HG02943 (cell line): Measurements from ENCODE around the gene PRR16.
"Not testable (repeated sequence)": the region's sequence is repeated elsewhere in the genome, so short reads cannot be mapped to it uniquely, and the experiment has no call there.

Experiments
- ATAC-seq: cut with Tn5 transposase; IDR thresholded peaks from one replicate; pipeline ENCODE4 v1.9.1; 2021; ENCODE audit warnings: mild to moderate bottlenecking, low read depth, moderate library complexity; ENCODE audit not compliant: unreplicated experiment

The PRR16 gene

DNA sequence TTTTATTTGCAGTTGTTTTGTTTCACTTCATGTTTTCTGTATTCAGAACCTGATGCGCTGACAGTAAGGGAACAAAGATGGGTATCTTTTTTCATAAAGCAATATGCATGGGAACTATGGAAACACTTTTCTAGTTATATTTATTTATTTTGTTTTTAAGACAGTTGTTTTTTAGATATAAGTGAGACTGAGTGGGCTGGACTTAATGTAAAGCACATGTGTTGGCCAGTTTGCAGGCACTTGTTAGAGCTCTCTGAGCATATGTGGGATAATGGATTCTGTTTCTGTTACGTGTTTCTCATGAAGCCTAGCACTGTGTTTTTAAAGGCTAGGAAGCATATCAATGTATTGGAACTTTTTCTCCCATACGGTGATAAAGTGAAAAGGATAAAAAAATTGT lies 164.1 kb downstream of the PRR16 start:
- no peak for ATAC-seq

DNA sequence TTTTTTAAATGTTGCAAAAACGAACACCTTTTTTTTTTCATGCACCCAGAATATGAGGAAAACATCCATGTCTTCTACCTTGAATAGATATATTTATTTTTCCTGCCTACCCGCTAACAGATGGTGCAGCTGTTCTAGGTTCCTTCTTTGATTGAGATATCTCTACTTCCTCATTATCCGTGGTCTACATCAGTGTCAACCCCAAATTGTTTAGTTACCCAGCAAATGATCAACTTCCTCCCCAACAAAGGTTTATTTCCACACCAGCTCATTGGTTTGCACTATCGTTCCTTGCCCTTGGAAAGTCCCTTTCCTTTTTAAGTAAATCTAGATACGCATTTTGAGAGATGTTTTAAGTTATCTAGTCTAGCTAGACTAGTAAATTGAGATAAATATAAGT lies 166.4 kb downstream of the PRR16 start:
- ATAC-seq, result no peak

- no peak for ATAC-seq
These were observed 167.5 kb downstream of the PRR16 start for GRCh38 chr5:120631611-120632010.

GRCh38 chr5:120632430-120632829 lies 168.3 kb downstream of the PRR16 start:
- ATAC-seq, result no peak

- no peak for ATAC-seq
These were observed 174.3 kb downstream of the PRR16 start for GRCh38 chr5:120638449-120638848.

DNA sequence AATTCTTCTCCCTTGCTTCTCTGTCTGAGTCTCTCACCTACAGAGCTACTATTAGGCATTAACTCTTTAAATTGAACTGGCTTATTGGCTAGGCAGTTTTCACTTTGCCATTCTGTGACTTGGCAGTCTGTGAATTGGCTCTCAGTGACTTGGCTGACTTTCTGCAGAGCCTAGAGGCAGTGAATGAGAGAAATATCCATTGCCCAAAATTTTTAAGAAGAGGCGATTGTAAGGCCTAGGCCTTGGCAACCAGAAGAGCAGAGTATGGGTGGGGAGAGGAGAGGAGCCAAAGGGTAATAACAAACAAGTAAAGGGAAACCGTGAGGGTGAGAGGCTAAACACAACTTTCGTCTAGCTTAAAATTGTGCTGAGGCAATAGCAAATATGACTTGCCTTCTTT lies 176.7 kb downstream of the PRR16 start:
- ATAC-seq, result no peak

- no peak for ATAC-seq
These were observed 180.4 kb downstream of the PRR16 start for GRCh38 chr5:120644516-120644915.

DNA sequence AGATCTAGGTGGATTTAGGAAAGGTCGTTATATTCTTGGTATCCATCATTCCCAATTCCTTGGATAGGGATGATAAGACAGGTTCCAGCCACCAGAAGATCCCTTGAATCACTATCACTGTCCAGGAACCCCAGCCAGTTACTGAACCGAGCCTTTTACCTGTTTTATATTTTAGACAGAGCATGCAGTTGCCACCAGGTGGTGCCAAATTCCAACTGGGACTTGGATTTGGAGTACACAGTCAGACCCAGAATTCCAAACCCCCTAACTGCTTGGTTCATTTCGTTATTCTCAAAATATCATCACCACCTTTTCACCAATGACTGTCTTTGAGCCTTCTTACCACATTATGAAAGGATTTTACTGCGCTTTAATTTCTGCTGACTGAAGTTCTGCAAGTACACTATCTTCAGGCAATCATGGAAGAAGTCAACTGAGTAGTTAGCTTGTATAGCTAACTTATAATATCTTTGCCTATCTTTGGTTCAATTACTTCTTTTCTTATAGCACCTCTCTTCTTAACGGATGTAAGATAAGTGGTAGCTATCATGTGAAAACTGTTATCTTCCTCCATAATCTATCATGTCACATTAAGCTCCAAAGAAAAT lies 191.8 kb downstream of the PRR16 start:
- ATAC-seq, result no peak

DNA sequence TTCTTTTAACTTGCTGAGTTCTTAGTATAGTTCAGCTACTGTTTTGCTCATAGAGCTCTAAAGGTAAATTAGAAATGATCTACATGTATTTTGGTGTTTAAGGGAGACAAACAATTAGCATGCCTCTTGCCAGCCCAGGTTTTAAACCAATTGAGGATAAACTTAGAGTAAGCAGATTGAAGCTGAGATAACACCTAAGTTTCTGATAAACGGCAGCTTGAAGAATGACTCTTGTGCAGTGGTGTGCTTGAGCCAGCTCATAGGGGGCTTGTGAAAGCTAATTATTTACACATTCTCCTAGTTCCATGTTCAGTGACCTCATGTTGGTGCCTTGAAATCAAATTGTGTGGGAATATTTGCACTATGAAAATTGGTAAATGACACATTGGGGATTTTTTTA lies 193.0 kb downstream of the PRR16 start:
- no peak for ATAC-seq

DNA sequence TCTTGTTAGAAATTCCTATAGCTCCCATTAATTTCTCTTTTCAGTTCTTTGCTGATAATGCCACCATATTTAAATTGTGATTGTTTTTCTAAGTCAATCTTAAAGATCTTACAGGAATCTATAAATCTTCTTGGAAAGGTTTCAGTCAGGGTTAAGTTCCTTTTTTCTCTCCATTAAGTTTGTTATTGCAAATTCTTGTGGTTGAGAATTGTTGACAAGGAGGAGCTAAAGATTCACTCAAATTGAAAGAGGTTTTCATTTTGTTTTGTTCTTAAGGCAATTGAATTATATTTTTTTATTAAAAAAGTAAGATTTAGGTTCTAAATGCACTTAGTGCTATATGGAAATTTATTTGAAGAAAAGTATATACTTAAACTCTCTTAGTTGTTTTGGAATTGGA lies 213.4 kb downstream of the PRR16 start:
- ATAC-seq, result no peak

DNA sequence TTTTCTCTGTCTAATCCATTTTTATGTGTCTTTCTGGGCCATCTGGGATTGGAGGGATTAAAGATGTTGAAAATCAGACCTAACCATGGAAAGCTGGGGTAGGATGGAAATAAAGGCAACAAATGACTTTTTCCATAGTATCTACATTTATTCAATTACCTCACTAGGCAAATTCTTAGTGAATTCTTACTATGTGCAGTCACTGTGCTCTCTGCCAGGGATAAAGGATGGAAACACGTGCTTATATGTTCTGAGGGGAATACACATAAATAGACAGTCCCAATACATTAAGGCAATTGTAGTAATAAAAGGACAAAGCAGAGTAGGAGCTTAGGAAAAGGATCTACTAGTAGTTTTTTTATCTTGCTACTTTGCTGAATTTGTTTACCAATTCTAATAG lies 214.2 kb downstream of the PRR16 start:
- ATAC-seq, result no peak

DNA sequence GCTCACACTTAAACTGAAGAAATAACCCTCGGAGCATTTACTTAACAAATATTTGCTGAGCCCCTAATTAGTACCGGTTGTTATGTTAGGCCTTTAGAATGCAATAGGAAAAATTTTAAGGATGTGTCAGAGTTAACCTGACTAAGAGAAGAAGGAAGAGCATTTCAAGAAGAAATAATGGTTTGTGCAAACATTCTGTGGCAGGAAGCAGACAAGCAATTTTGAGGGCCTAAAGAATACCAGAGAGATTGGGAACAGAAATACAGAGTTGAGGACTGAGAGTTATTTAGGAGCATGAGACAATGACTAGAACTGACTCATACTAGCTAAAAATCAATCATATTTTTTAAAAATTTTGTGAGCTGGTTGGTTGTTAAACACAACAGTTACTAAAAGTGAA lies 218.8 kb downstream of the PRR16 start:
- ATAC-seq, result no peak

- ATAC-seq, result no peak
These were observed 219.5 kb downstream of the PRR16 start for GRCh38 chr5:120683580-120683979.

DNA sequence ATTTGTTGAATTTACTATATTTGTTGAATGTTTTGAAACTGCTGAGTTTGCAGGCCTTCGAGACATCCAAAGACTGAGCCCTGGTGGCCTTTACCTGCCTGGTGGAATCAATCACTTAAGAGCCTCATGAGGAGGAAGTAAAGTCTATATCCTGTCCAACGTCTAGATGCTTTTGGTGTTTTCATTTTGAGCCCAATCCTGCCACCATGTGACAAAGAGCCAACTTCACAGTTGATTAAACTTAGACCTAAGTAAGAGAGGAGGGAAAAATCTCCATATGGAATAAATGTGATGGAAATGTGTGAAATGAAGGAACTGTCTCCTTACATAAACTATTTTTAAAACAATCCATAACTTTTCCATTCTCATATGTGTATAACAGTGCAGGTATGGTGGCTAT lies 220.1 kb downstream of the PRR16 start:
- ATAC-seq, result no peak

DNA sequence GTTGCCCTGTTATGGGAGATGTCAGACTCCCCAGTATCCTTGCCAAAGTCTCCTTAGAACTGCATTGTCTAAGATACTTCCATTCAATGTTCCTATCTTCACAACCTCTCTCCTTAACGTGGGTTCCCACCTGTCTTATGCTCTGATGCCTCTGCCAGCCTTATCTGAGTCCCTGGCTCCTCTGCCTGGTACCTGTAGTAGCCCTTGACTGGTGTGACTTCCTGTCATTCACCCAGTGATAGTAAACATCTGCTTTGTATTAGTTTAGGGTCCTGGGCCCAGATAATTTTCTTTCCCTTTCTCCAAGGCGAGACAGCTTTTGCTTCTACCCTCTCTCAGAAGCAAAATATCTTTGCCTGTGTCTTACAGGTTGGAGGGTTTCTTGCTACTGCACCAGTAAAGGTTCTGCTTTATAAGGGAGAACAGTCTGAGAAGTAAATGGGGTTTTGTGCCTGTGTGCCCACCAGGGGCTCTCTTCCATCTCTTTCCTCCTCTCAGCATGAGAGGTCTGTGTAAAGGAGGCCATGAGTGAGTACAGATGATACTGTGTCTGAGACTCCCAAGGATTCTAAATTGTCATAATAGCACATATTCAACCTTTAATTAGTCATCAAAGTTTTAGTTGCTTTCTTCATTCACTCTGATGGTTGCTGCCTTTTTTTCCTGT lies 220.8 kb downstream of the PRR16 start:
- no peak for ATAC-seq

DNA sequence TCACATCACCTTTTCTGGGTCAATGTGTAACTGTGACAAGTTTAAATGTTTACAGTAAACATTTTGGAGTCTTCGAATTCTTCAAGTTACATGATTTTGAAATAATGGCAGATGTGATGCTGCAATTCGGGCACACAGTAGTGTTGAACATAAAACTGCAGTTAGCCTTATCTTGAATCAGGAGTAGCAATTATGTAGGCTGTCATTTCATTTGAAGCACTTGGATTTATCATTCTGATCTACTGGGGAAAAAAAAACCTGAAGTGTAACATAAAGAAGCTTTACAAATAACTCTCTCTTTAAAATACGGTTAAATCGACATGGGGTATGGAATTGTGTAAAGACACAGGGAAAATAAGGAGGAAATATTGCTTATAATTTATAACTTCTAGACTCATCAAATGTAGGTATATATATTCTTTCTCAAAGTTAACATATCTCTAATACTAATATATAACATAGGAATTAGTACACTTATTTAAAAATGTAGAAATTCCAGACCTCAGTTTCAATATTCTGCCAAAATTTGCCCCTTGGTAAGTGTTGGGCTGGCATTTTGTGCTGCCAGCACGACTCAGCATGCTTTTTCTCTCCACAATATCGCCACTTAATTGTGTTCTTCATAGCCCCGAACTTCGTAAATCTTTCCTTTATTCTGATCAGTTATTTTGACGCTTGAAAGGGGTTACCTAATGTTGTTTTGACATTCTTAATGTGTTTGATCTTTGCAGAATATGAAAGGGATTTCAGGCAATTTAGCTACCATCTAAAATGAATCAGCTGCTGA lies 226.7 kb downstream of the PRR16 start:
- no peak for ATAC-seq

DNA sequence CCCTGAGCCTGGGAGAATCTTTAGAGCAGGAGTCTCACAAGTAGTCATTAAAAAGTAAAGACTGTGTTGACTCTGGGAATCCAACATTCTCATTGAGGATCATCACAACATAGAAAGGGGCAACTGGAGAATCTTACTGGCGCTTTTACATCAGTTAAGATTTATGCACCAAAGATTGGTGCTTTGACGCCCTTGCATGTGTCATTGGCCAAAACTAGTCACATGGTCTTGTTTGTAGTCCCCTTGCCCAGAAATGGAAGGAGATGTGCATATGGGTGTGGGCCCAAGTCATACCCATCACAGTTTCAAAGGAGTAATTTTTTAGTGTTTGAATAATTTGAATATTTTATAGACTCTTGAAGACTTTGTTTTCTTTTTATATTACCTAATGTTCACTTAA lies 228.2 kb downstream of the PRR16 start:
- ATAC-seq, result no peak

DNA sequence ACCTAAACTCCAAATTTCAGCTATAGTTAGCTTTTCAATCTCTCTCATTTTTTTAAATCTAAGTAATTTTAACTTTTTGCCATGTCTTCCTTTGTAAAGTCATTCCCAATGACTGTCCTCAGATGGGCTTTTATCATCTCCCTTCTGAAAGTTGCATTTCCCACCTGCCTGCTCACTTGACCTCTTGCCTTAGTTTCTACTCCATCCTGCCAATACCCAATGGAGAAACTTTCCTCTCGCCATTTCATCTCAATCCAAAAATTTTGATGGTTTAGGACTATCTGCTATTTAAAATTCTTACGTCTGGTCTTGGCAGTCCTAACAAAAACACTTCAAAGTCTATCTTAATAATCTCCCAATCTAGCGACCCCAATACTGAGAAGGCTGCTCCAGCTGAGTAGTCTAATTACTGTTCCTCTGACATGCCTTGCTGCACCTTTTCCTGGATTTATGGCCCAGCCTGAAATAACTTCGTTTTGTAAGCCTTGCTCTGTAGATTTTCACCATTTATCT lies 231.3 kb downstream of the PRR16 start:
- no peak for ATAC-seq

DNA sequence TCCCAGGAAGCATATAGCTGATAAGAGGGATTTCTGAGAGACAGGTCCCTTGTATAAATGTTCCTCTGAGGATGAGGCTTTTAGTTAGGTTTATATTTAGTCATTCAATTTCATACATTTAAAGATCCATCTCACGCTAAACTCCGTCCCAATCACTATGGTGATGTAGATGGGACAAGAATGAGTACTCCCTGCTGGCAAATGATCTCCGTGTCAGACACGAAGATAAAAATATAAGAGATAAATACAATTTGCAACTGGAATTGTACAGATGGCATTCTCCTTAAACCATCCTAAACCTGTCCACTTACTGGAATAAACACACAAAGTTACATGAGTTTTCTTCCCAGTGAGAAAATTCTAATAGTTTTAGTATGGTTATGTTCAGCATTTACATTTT lies 233.0 kb downstream of the PRR16 start:
- ATAC-seq, result no peak

DNA sequence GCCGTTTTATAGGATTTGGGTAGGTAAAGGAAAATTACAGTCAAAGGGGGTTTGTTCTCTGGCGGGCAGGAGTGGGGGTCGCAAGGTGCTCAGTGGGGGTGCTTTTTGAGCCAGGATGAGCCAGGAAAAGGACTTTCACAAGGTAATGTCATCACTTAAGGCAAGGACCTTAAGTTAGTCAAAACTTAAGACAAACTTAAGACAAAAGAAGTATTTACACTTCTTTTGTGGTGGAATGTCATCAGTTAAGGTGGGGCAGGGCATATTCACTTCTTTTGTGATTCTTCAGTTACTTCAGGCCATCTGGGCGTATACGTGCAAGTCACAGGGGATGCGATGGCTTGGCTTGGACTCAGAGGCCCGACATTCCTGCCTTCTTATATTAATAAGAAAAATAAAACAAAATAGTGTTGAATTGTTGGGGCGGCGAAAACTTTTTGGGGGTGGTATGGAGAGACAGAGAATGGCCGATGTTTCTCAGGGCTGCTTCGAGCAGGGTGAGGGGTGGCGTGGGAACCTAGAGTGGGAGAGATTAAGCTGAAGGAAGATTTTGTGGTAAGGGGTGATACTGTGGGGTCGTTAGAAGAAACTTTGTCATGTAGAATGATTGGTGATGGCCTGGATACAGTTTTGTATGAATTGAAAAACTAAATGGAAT lies 233.7 kb downstream of the PRR16 start:
- not testable (repeated sequence) for ATAC-seq

- ATAC-seq, result not testable (repeated sequence)
These were observed 236.6 kb downstream of the PRR16 start for GRCh38 chr5:120700653-120701052.
